Ascending aorta (tissue), 2 donors: ENCODE data around the gene HOXD12. TPM values are rescaled to one million over a fixed set of nuclear protein-coding genes. Genes with fewer than 3 reads are reported as not detected.

Source experiments
- DNase-seq, 2 donors: peaks; one replicate each; pipeline ENCODE4 v3.0.0-alpha.2; 2019; ENCODE audit warnings: low spot score in 2 of 2
- H3K27ac ChIP-seq, 2 donors: fragments of 200-600 bp; sonication (generic); one replicate each; pipeline ENCODE4 v1.5.1; 2016 to 2017; ENCODE audit warnings: mild to moderate bottlenecking in 1 of 2
- H3K27me3 ChIP-seq: fragments of 200-600 bp; sonication (generic); one replicate; pipeline ENCODE4 v1.5.1; 2017
- H3K36me3 ChIP-seq, 2 donors: fragments of 200-600 bp; sonication (generic); one replicate each; pipeline ENCODE4 v1.5.1; 2016
- H3K4me1 ChIP-seq, 2 donors: fragments of 200-600 bp; sonication (generic); one replicate each; pipeline ENCODE4 v1.5.1; 2016 to 2017; ENCODE audit warnings: mild to moderate bottlenecking in 1 of 2
- H3K4me3 ChIP-seq, 2 donors: fragments of 200-600 bp; sonication (generic); one replicate each; pipeline ENCODE4 v1.5.1; 2016 to 2017; ENCODE audit warnings: mild to moderate bottlenecking in 1 of 2
- H3K9me3 ChIP-seq, 2 donors: fragments of 200-600 bp; sonication (generic); one replicate each; pipeline ENCODE4 v1.5.1; 2016
- intact Hi-C: fragments of 100-400 bp; cut with DNase I; formaldehyde crosslinking; loops from one replicate; pipeline ENCODE4 v1.15.1; 2023
- total RNA-seq: library from RNA; depleted of rRNA; stranded (reverse); fragments of >200 nt; gene quantifications from one replicate; pipeline ENCODE4 v1.1.0, GENCODE V29; 2016
- TF ChIP-seq, protein P1 (sequence below), 3 experiments: fragments of 200-600 bp in 2 of 3; fragments of 450-650 bp in 1 of 3; sonication (generic) in 2 of 3; IDR thresholded peaks; one replicate each; pipeline ENCODE4 v1.5.1; 2016 to 2019; ENCODE audit warnings: antibody characterized with exemption in 3 of 3, mild to moderate bottlenecking in 1 of 3, moderate library complexity in 1 of 3

The HOXD12 gene
- total RNA-seq, 1 donor from 2014 or later, result not detected

DNA sequence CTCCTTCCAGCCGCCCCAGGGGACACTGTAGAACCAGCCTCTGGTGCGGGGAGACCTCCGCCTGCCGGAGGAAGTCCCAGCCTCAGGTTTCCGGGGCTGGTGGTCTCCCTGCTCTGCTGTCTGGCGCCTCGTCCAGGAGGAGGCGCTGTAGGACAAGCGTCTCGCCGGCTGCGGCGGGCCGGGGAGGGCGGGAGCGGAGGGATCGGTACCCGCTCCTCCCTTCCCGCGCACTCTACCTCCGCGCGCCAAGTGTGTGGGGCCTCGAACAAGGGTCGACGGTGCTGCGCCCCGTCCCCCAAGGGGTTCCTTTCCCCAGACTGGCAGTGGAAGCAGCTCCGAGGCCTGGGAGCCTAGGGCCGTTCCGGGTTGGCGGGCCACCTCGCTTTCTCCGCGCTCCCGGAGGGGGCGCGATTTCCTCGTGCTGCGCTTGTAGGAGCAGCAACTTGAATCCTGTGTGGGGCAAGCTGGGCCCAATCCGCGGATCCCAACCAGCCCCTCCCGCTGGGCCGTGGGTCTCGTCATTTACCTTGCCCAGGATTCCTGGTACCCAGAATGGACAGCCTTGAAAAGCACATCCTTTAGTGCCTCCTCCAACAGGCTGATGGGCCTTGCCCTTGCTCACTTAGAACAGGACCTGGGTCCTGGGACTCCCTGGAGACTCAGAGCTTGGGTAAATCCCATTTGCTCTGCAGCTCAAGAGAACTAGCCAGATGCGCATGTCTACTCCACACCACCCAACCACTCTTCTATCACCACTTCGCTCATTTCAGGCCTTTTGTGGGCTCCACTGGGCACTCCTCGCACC lies 41.1 kb downstream of the HOXD12 start:
- TF ChIP-seq, protein P1, sequence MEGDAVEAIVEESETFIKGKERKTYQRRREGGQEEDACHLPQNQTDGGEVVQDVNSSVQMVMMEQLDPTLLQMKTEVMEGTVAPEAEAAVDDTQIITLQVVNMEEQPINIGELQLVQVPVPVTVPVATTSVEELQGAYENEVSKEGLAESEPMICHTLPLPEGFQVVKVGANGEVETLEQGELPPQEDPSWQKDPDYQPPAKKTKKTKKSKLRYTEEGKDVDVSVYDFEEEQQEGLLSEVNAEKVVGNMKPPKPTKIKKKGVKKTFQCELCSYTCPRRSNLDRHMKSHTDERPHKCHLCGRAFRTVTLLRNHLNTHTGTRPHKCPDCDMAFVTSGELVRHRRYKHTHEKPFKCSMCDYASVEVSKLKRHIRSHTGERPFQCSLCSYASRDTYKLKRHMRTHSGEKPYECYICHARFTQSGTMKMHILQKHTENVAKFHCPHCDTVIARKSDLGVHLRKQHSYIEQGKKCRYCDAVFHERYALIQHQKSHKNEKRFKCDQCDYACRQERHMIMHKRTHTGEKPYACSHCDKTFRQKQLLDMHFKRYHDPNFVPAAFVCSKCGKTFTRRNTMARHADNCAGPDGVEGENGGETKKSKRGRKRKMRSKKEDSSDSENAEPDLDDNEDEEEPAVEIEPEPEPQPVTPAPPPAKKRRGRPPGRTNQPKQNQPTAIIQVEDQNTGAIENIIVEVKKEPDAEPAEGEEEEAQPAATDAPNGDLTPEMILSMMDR (IDR thresholded peaks at IDR 0.05), result peak; percentile 93 to 98 (median 96)
- Histone ChIP-seq H3K36me3 (peaks cover 0 to 3% of the 10 kb centered on the region in 2 donors), H3K4me3 (peak overlapping the region; percentile 58 to 64), H3K27ac (peak overlapping the region; percentile 44 to 56), H3K9me3 (no peaks in the 10 kb centered on the region), H3K27me3 (no peaks in the 10 kb centered on the region), H3K4me1 (peaks cover 0 to 8% of the 10 kb centered on the region in 2 donors)
- intact Hi-C loops, result loop anchor here (1.0 to 5.0 kb wide), 4 partner anchors 47 to 498 kb away; partner anchors contain the start of gene HOXD1
- DNase-seq, result peak in 1 of 2 donors; percentile 85

DNA sequence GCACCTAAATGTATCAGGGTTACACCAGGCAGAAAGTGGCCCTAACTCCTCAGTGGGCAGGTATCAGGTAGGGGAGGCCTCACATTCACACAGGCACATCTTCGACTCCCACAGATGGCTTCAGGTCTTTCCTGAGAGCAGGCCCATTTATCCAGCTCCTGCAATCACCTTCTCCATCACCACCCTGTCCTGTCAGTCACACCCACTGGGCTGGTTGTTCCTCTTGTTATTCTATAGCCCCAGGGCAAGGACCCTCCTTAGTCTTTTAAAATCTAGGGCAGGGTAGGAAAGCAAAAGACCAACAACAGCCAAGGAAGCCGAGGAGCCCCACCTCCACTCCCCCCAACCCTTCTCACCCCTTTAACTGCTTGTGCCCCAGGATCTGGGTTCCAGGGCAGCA lies 42.7 kb downstream of the HOXD12 start:
- Histone ChIP-seq H3K4me1 (peaks cover 0 to 6% of the 10 kb centered on the region in 2 donors), H3K27me3 (no peaks in the 10 kb centered on the region), H3K9me3 (no peaks in the 10 kb centered on the region), H3K27ac (no peak overlapping the region), H3K4me3 (no peak overlapping the region), H3K36me3 (peaks cover 0 to 3% of the 10 kb centered on the region in 2 donors)
- intact Hi-C loops, result loop anchor here (5.0 kb wide), 1 partner anchor 45 kb away; the partner anchor contains the start of gene HOXD1
- peak in 1 of 2 donors; percentile 34 for DNase-seq
- TF ChIP-seq, protein P1 (IDR thresholded peaks at IDR 0.05), result no peak

DNA sequence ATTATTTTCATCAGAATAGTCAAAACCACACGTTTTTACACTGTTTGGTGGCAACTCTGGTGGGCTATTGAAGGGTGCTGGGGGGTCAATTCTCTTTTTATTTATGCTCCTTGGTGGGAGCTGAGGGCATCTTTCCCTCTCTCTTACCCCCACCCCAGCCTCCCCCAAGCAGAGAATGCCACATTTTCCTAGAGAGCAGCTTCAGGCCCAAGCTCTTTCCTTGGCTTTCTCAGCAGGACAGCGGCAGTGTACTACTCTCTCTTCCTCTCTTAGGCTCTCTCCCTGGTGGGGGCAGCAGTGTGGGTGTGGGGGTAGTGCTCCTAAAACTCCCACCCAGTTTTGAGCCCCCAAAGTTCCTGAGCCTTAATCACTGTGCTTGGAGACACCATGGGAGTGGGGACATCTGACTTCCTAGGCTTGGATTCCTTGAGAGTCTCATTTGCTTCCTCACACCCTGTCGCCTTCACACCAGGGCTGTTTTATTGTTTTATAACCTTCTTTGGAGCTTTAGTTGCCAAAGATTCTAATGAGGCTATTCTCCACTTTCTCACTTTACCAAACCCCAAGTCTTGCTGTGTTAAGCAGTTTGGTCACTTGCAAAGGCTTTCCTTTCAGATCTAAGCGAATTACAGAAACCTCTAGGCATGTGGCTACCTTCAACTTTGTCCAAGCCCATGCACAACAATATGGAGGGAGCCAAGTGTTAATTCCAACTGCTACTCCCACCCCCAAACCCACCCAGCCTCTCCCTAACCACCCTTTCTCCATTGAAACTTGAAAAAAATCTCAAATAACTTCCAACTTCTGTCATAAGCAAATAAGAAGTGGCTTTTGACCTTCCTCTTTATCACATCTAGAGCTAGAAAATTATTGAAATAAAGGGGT lies 45.7 kb downstream of the HOXD12 start:
- no peak overlapping the region for H3K27ac ChIP-seq
- DNase-seq, result peak in 1 of 2 donors; percentile 28
- TF ChIP-seq, protein P1 (IDR thresholded peaks at IDR 0.05), result no peak

DNA sequence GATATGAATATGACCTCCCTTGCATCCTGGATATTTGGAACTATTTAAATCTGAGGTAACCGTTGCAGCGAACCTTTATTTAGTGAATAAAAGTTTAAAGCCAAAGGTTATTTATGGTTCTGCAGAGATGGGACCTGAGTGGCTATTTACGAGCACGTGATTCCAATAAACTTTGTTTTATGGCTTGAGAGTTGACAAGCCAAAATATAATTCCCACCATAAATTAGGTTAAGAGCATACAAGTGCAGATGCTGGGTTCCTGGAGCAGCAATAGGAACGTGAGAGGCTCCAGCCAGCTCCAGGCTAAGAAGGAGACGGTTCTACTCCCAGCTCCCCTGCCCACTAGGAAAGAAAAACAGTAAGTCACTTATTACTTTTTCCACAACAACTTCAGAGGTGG lies 46.5 kb downstream of the HOXD12 start:
- Histone ChIP-seq H3K27ac (no peak overlapping the region), H3K9me3 (no peaks in the 10 kb centered on the region), H3K4me1 (no peaks in the 10 kb centered on the region), H3K4me3 (no peak overlapping the region), H3K27me3 (no peaks in the 10 kb centered on the region), H3K36me3 (peaks cover 0 to 3% of the 10 kb centered on the region in 2 donors)
- DNase-seq, result no peak
- TF ChIP-seq, protein P1 (IDR thresholded peaks at IDR 0.05), result no peak
- intact Hi-C loops, result no loop called here

More for the DNA sequence above, 45.7 kb downstream of the HOXD12 start:
- no peaks in the 10 kb centered on the region for H3K27me3 ChIP-seq
- H3K9me3 ChIP-seq, result no peaks in the 10 kb centered on the region
- peaks cover 0 to 3% of the 10 kb centered on the region in 2 donors for H3K36me3 ChIP-seq
- H3K4me1 ChIP-seq, result peaks cover 0 to under 1% of the 10 kb centered on the region in 2 donors
- H3K4me3 ChIP-seq, result no peak overlapping the region
- intact Hi-C loops, result no loop called here

DNA sequence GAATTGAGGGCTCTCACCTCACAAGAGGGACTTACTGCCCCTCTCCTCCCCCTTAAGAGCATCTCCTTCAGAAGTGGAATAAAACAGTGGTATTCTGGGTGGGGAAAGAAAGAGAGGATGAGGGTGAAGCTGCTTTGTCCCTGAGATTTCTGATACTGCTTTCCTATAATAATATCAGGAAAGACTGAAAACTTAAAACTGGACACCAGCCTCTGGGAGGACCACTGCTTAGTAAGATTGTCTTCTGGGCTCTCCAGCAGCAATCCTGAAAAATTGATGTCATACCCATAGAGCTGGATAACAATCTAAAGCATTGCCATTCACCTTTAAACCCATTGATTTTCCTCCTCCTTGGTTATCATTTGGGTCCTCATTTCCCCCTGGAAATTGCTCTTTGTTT lies 47.0 kb downstream of the HOXD12 start:
- DNase-seq, result no peak
- Histone ChIP-seq H3K36me3 (peaks cover 0 to 3% of the 10 kb centered on the region in 2 donors), H3K27me3 (no peaks in the 10 kb centered on the region), H3K9me3 (no peaks in the 10 kb centered on the region), H3K27ac (no peak overlapping the region), H3K4me3 (no peak overlapping the region), H3K4me1 (no peaks in the 10 kb centered on the region)
- intact Hi-C loops, result no loop called here
- TF ChIP-seq, protein P1 (IDR thresholded peaks at IDR 0.05), result no peak
